Testis (tissue), 3 donors: ENCODE measurements around the gene ICAM2. TPM values are rescaled to one million over a fixed set of nuclear protein-coding genes. Genes with fewer than 3 reads are reported as not detected.

ENCODE experiments used
- DNase-seq: peaks from one replicate; pipeline ENCODE4 v3.0.0-alpha.2; 2019
- H3K27ac ChIP-seq, 2 donors: fragments of 200-600 bp; sonication (generic); one replicate each; pipeline ENCODE4 v1.5.1; 2019
- H3K27me3 ChIP-seq: fragments of 200-600 bp; sonication (generic); one replicate; pipeline ENCODE4 v1.5.1; 2019
- H3K36me3 ChIP-seq: fragments of 200-600 bp; sonication (generic); one replicate; pipeline ENCODE4 v1.5.1; 2017; ENCODE audit warnings: low read depth; ENCODE audit errors: missing control alignments
- H3K4me1 ChIP-seq: fragments of 200-600 bp; sonication (generic); one replicate; pipeline ENCODE4 v1.5.1; 2019
- H3K4me3 ChIP-seq, 2 donors: fragments of 200-600 bp; sonication (generic); one replicate each; pipeline ENCODE4 v1.5.1; 2017 to 2019
- H3K9me3 ChIP-seq: fragments of 200-600 bp; sonication (generic); one replicate; pipeline ENCODE4 v1.5.1; 2017
- POLR2A ChIP-seq: fragments of 450-650 bp; IDR thresholded peaks from one replicate; pipeline ENCODE4 v1.6.1; 2017; ENCODE audit warnings: antibody characterized with exemption, mild to moderate bottlenecking, moderate library complexity
- WGBS, 2 donors: methylation state at CpG; one replicate each; pipeline ENCODE4 v1.1.5; 2018; 5-methylcytosine and 5-hydroxymethylcytosine counted together
- intact Hi-C: fragments of 100-400 bp; cut with DNase I; formaldehyde crosslinking; loops from one replicate; pipeline ENCODE4 v1.15.1; 2023; ENCODE audit warnings: low total_unique reads
- polyA plus RNA-seq: library from polyadenylated mRNA; stranded (reverse); fragments of 350-450 nt; fragmentation: Illumina TruSeq; extraction: RNeasy Lipid Tissue Mini Kit (QIAGEN cat#74804); gene quantifications from one replicate; pipeline ENCODE4 v1.2.3, GENCODE V29; 2014; ENCODE audit warnings: low read depth, low replicate concordance; ENCODE audit not compliant: insufficient read depth
- total RNA-seq, 2 donors: library from RNA; depleted of rRNA; stranded (reverse); fragments of >200 nt; gene quantifications; one replicate each; pipeline ENCODE4 v1.2.3, GENCODE V29; 2016
- TF ChIP-seq, protein P1 (sequence below), 3 experiments: fragments of 450-650 bp in 2 of 3; fragments of 200-600 bp in 1 of 3; sonication (generic) in 1 of 3; IDR thresholded peaks; one replicate each; pipeline ENCODE4 v1.5.1; 2016 to 2019; ENCODE audit warnings: antibody characterized with exemption in 3 of 3, mild to moderate bottlenecking in 2 of 3, moderate library complexity in 1 of 3

The ICAM2 gene
- total and polyA plus RNA-seq, 3 donors from 2014 or later = 5.2 to 12.1 (median 11.3) TPM

- H3K9me3 ChIP-seq = no peaks in the 10 kb centered on the region
- intact Hi-C loops = no loop called here
- no peak for DNase-seq
- TF ChIP-seq, protein P1, sequence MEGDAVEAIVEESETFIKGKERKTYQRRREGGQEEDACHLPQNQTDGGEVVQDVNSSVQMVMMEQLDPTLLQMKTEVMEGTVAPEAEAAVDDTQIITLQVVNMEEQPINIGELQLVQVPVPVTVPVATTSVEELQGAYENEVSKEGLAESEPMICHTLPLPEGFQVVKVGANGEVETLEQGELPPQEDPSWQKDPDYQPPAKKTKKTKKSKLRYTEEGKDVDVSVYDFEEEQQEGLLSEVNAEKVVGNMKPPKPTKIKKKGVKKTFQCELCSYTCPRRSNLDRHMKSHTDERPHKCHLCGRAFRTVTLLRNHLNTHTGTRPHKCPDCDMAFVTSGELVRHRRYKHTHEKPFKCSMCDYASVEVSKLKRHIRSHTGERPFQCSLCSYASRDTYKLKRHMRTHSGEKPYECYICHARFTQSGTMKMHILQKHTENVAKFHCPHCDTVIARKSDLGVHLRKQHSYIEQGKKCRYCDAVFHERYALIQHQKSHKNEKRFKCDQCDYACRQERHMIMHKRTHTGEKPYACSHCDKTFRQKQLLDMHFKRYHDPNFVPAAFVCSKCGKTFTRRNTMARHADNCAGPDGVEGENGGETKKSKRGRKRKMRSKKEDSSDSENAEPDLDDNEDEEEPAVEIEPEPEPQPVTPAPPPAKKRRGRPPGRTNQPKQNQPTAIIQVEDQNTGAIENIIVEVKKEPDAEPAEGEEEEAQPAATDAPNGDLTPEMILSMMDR (IDR thresholded peaks at IDR 0.05) = no peak
- no peak for TF ChIP-seq POLR2A
- H3K4me1 ChIP-seq = no peaks in the 10 kb centered on the region
- 91 to 94% methylated on average over 7 of the region's 7 CpGs for WGBS, 2 donors
- H3K27ac ChIP-seq = no peak overlapping the region
- peaks cover 4% of the 10 kb centered on the region for H3K36me3 ChIP-seq
- no peak overlapping the region for H3K4me3 ChIP-seq
- H3K27me3 ChIP-seq = no peaks in the 10 kb centered on the region
Measured at GRCh38 chr17:64066716-64067115, 46.3 kb upstream of the ICAM2 start.

DNA sequence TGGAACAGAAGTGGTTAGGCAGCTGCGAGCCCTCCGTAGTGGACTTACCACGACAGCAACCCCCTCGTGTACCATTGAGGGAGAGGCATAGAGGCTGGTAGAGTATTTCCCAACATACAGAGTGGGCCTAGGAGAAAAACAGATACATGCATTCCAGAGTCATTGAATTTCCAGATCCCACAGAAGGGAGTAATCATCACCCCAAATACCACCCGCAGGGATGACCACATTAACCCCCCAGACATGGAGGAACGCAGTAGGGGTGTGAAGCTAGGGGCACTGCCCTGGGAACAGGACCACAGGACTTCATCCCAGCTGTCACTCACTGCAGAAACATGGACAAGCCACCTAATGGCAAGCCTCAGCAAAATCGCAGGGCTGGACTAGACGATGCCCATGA, 44.7 kb upstream of the ICAM2 start:
- Histone ChIP-seq H3K36me3 (no peaks in the 10 kb centered on the region), H3K4me3 (no peak overlapping the region), H3K27me3 (no peaks in the 10 kb centered on the region), H3K9me3 (no peaks in the 10 kb centered on the region), H3K4me1 (no peaks in the 10 kb centered on the region), H3K27ac (no peak overlapping the region)
- WGBS, 2 donors = 95 to 96% methylated on average over 8 of the region's 8 CpGs
- intact Hi-C loops = no loop called here
- TF ChIP-seq, protein P1 (IDR thresholded peaks at IDR 0.05) = no peak
- TF ChIP-seq POLR2A = no peak
- no peak for DNase-seq

GRCh38 chr17:64064331-64064730, 43.9 kb upstream of the ICAM2 start:
- H3K4me1 ChIP-seq = no peaks in the 10 kb centered on the region
- H3K4me3 ChIP-seq = no peak overlapping the region
- no peaks in the 10 kb centered on the region for H3K27me3 ChIP-seq
- intact Hi-C loops = no loop called here
- no peak for TF ChIP-seq POLR2A
- TF ChIP-seq, protein P1 (IDR thresholded peaks at IDR 0.05) = no peak
- WGBS, 2 donors = 97 to 98% methylated on average over 8 to 9 of the region's 9 CpGs
- no peaks in the 10 kb centered on the region for H3K9me3 ChIP-seq
- DNase-seq = no peak
- H3K27ac ChIP-seq = no peak overlapping the region
- H3K36me3 ChIP-seq = no peaks in the 10 kb centered on the region

DNA sequence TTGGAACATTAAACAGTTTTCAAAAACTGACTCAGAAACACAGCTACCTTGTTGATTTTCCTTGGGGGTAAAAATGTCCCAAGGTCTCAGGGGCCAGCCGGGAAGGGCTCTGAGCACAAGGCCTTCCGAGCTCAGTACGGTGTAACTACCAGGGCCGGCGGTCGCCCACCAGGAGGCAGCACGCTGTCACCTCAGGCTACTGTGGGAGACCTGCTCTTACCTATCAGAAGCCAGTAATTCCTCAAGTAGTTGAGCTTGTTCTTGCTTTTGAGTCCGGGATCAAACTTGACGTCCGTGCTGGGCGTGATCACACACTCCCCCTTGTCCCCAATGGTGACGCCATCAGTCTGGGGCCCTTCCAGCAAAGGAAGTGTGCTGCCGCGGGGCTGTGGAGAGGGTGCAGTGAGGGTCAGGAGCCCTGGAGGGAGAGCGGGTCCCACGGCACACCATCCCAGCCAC, 43.4 kb upstream of the ICAM2 start:
- no peaks in the 10 kb centered on the region for H3K4me1 ChIP-seq
- no peak for DNase-seq
- H3K4me3 ChIP-seq = no peak overlapping the region
- H3K36me3 ChIP-seq = no peaks in the 10 kb centered on the region
- H3K27ac ChIP-seq = no peak overlapping the region
- H3K9me3 ChIP-seq = no peaks in the 10 kb centered on the region
- 67% methylated on average over 16 of the region's 16 CpGs; no CpG with 5 or more reads in 1 of the 2 donors for WGBS, 2 donors
- TF ChIP-seq, protein P1 (IDR thresholded peaks at IDR 0.05) = no peak
- TF ChIP-seq POLR2A = no peak
- H3K27me3 ChIP-seq = no peaks in the 10 kb centered on the region
- intact Hi-C loops = no loop called here

DNA sequence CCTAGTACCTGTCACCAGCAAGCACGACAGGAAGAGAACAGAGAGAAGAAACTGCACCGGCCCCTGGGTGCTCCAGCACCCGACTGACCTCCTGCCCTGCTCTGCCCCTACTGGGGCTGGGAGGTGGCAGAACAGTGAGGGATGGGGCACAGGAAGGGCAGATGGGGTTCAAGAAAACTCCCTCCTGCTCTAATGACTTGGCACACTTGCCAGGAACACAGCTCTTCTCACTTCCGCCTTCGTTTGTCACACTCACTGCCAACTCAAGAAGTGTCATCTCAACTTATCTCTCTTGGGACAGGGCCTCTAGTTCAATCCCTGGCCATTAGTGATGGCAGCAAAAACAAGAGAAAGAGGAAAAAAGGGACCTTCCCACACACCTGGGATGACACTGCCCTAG, 42.7 kb upstream of the ICAM2 start:
- WGBS, 2 donors = 91 to 98% methylated on average over 5 of the region's 5 CpGs
- TF ChIP-seq, protein P1 (IDR thresholded peaks at IDR 0.05) = no peak
- TF ChIP-seq POLR2A = no peak

More for the DNA sequence above, 42.7 kb upstream of the ICAM2 start:
- Histone ChIP-seq H3K27ac (no peak overlapping the region), H3K27me3 (no peaks in the 10 kb centered on the region), H3K36me3 (no peaks in the 10 kb centered on the region), H3K4me1 (no peaks in the 10 kb centered on the region), H3K4me3 (no peak overlapping the region), H3K9me3 (no peaks in the 10 kb centered on the region)
- intact Hi-C loops = no loop called here
- DNase-seq = no peak
